OCI-M2 (cell line): ENCODE data around the gene PCDHGA7.
"Not testable (repeated sequence)": the region's sequence is repeated elsewhere in the genome, so short reads cannot be mapped to it uniquely, and the experiment has no call there.

Experiments used
- DNase-seq: peaks from one replicate; lab custom pipeline; 2025; ENCODE audit not compliant: unreplicated experiment; lab: John Stamatoyannopoulos, UW

PCDHGA7 gene

GRCh38 chr5:141382469-141383294 is at the start of gene PCDHGA7:
Gene PCDHGA7 (plus strand): TSS chr5:141382742. CDS start chr5:141382900, 158 bp downstream.
- DNase-seq, result no peak

GRCh38 chr5:141338538-141339306 is 43.8 kb upstream of the PCDHGA7 start, which contains the start of gene PCDHGA2:
Gene PCDHGA2 (plus strand): TSS chr5:141338760.
- no peak for DNase-seq

GRCh38 chr5:141340781-141341354 is 41.7 kb upstream of the PCDHGA7 start:
- not testable (repeated sequence) for DNase-seq

- no peak for DNase-seq
These were observed 39.8 kb upstream of the PCDHGA7 start for GRCh38 chr5:141342773-141343172.

GRCh38 chr5:141343242-141343952 is 39.1 kb upstream of the PCDHGA7 start, which contains the start of gene PCDHGA3:
Gene PCDHGA3 (plus strand): TSS chr5:141343829. CDS start chr5:141344034, 205 bp downstream.
- DNase-seq, result no peak

GRCh38 chr5:141343953-141344463 is 38.5 kb upstream of the PCDHGA7 start:
- DNase-seq, result no peak

GRCh38 chr5:141345327-141345726 is 37.2 kb upstream of the PCDHGA7 start:
- no peak for DNase-seq

GRCh38 chr5:141346017-141346416 is 36.5 kb upstream of the PCDHGA7 start:
- DNase-seq, result not testable (repeated sequence)

GRCh38 chr5:141349917-141350619 is 32.5 kb upstream of the PCDHGA7 start, which contains the start of gene PCDHGB1:
Gene PCDHGB1 (plus strand): TSS chr5:141350099. CDS start chr5:141350261, 162 bp downstream.
- DNase-seq, result no peak

GRCh38 chr5:141351591-141351990 is 31.0 kb upstream of the PCDHGA7 start:
- no peak for DNase-seq

GRCh38 chr5:141354900-141355469 is 27.6 kb upstream of the PCDHGA7 start, which contains the start of gene PCDHGA4:
Gene PCDHGA4 (plus strand): TSS chr5:141355021. CDS start chr5:141355108, 87 bp downstream.
- no peak for DNase-seq

- no peak for DNase-seq
These were observed 26.9 kb upstream of the PCDHGA7 start for GRCh38 chr5:141355641-141356040.

- no peak for DNase-seq
These were observed 26.4 kb upstream of the PCDHGA7 start for GRCh38 chr5:141356133-141356532.

- no peak for DNase-seq
These were observed 25.6 kb upstream of the PCDHGA7 start for GRCh38 chr5:141356950-141357349.

GRCh38 chr5:141359790-141360426 is 22.6 kb upstream of the PCDHGA7 start, which contains the start of gene PCDHGB2:
Gene PCDHGB2 (plus strand): TSS chr5:141359994. CDS start chr5:141360136, 142 bp downstream.
- no peak for DNase-seq

- no peak for DNase-seq
These were observed 21.9 kb upstream of the PCDHGA7 start for GRCh38 chr5:141360685-141361084.

GRCh38 chr5:141362719-141363118 is 19.8 kb upstream of the PCDHGA7 start:
- no peak for DNase-seq

- DNase-seq, result no peak
These were observed 18.4 kb upstream of the PCDHGA7 start, which contains the start of gene PCDHGA5 for GRCh38 chr5:141363952-141364660. Gene PCDHGA5 (plus strand): TSS chr5:141364162. CDS start chr5:141364331, 169 bp downstream.
